Activated naive CD4-positive, alpha-beta T cell treated with anti-CD3 and anti-CD28 coated beads for 36 hours (primary cell): ENCODE results near the gene KCND3. TPM values are rescaled to one million over a fixed set of nuclear protein-coding genes. Genes with fewer than 3 reads are reported as not detected.
"Not testable (repeated sequence)": the region's sequence is repeated elsewhere in the genome, so short reads cannot be mapped to it uniquely, and the experiment has no call there.

Experiments
- CTCF ChIA-PET: fragments of 350-600 bp; sonication (Branson Sonifier 250); formaldehyde crosslinking; loops from one replicate; lab custom pipeline; 2021; ENCODE audit warnings: antibody characterized with exemption; lab: Charles Lee
- DNase-seq: peaks from one replicate; pipeline ENCODE4 v3.0.0-alpha.2; 2020
- H3K27ac Mint-ChIP-seq: one replicate; pipeline ENCODE4 v1.8.0; 2021; ENCODE audit warnings: mild to moderate bottlenecking, mixed read lengths
- H3K27me3 Mint-ChIP-seq: one replicate; pipeline ENCODE4 v1.8.0; 2021; ENCODE audit warnings: low read depth, mixed read lengths
- H3K36me3 Mint-ChIP-seq: one replicate; pipeline ENCODE4 v1.8.0; 2021; ENCODE audit warnings: low read depth, mixed read lengths
- H3K4me1 Mint-ChIP-seq: one replicate; pipeline ENCODE4 v1.8.0; 2021; ENCODE audit warnings: low read depth, mixed read lengths
- H3K4me3 Mint-ChIP-seq: one replicate; pipeline ENCODE4 v1.8.0; 2021; ENCODE audit warnings: mild to moderate bottlenecking, moderate library complexity, mixed read lengths
- H3K9me3 Mint-ChIP-seq: one replicate; pipeline ENCODE4 v1.8.0; 2021; ENCODE audit warnings: mixed read lengths
- intact Hi-C: fragments of 100-400 bp; cut with micrococcal nuclease; formaldehyde crosslinking; loops from one replicate; pipeline ENCODE4 v1.15.1; 2023
- total RNA-seq, 2 experiments: library from RNA; stranded (reverse); gene quantifications; one replicate each; pipeline ENCODE4 v1.2.3, GENCODE V29; 2021

KCND3 gene
- total RNA-seq, 2 experiments from 2014 or later, result not detected

GRCh38 chr1:111746614-111746999, 242.9 kb downstream of the KCND3 start:
- no peaks in the 10 kb centered on the region for H3K9me3 Mint-ChIP-seq
- no peak overlapping the region for H3K4me3 Mint-ChIP-seq
- peaks cover 4% of the 10 kb centered on the region for H3K27me3 Mint-ChIP-seq
- H3K36me3 Mint-ChIP-seq, result no peaks in the 10 kb centered on the region
- H3K27ac Mint-ChIP-seq, result no peak overlapping the region
- intact Hi-C loops, result loop anchor here (2.0 kb wide), 1 partner anchor 142 kb away; no protein-coding TSS in a partner anchor
- CTCF ChIA-PET, result interaction anchor here (0.7 to 8.0 kb wide), 28 partner anchors 10 to 309 kb away, joined by 3 to 77 read pairs (median 4); partner anchors contain the start of genes ADORA3, DDX20 and TMIGD3
- DNase-seq, result no peak
- no peaks in the 10 kb centered on the region for H3K4me1 Mint-ChIP-seq

- DNase-seq, result no peak
- H3K36me3 Mint-ChIP-seq, result no peaks in the 10 kb centered on the region
- intact Hi-C loops, result loop anchor here (2.0 kb wide), 1 partner anchor 141 kb away; no protein-coding TSS in a partner anchor
- no peak overlapping the region for H3K4me3 Mint-ChIP-seq
- peaks cover under 1% of the 10 kb centered on the region for H3K4me1 Mint-ChIP-seq
- H3K27me3 Mint-ChIP-seq, result peaks cover 10% of the 10 kb centered on the region
- H3K9me3 Mint-ChIP-seq, result no peaks in the 10 kb centered on the region
- CTCF ChIA-PET, result interaction anchor here (1.2 to 8.0 kb wide), 10 partner anchors 9 to 268 kb away, joined by 3 to 77 read pairs (median 7); partner anchors contain the start of gene DDX20
- H3K27ac Mint-ChIP-seq, result no peak overlapping the region
Observed at GRCh38 chr1:111745675-111746613, 243.5 kb downstream of the KCND3 start.

GRCh38 chr1:111743679-111744101, 245.8 kb downstream of the KCND3 start:
- H3K9me3 Mint-ChIP-seq, result no peaks in the 10 kb centered on the region
- H3K27me3 Mint-ChIP-seq, result peaks cover 20% of the 10 kb centered on the region
- no peak overlapping the region for H3K27ac Mint-ChIP-seq
- no peak overlapping the region for H3K4me3 Mint-ChIP-seq
- intact Hi-C loops, result no loop called here
- no peak for DNase-seq
- peaks cover 7% of the 10 kb centered on the region for H3K4me1 Mint-ChIP-seq
- H3K36me3 Mint-ChIP-seq, result no peaks in the 10 kb centered on the region
- CTCF ChIA-PET, result interaction anchor here (0.5 to 6.1 kb wide), 9 partner anchors 24 to 676 kb away, joined by 3 to 61 read pairs (median 5); no protein-coding TSS in a partner anchor

GRCh38 chr1:111742938-111743549, 246.4 kb downstream of the KCND3 start:
- peaks cover 23% of the 10 kb centered on the region for H3K27me3 Mint-ChIP-seq
- CTCF ChIA-PET, result interaction anchor here (1.4 to 6.1 kb wide), 4 partner anchors 26 to 261 kb away, joined by 5 to 61 read pairs (median 14); no protein-coding TSS in a partner anchor
- H3K27ac Mint-ChIP-seq, result no peak overlapping the region
- no peaks in the 10 kb centered on the region for H3K9me3 Mint-ChIP-seq
- DNase-seq, result no peak
- H3K4me3 Mint-ChIP-seq, result no peak overlapping the region
- no peaks in the 10 kb centered on the region for H3K36me3 Mint-ChIP-seq
- intact Hi-C loops, result no loop called here
- peaks cover 9% of the 10 kb centered on the region for H3K4me1 Mint-ChIP-seq

- intact Hi-C loops, DNase-seq, H3K4me3 Mint-ChIP-seq, H3K9me3 Mint-ChIP-seq, H3K36me3 Mint-ChIP-seq, H3K27ac Mint-ChIP-seq: not testable (repeated sequence)
- H3K4me1 Mint-ChIP-seq, result peaks cover 16% of the 10 kb centered on the region
- CTCF ChIA-PET, result interaction anchor here (3.1 to 6.1 kb wide), 2 partner anchors 27 to 234 kb away, joined by 15 to 61 read pairs; no protein-coding TSS in a partner anchor
- peaks cover 30% of the 10 kb centered on the region for H3K27me3 Mint-ChIP-seq
Observed at GRCh38 chr1:111742292-111742691, 247.2 kb downstream of the KCND3 start.

- DNase-seq, result no peak
- peak overlapping the region; percentile 87 for H3K4me3 Mint-ChIP-seq
- H3K27me3 Mint-ChIP-seq, result peaks cover 35% of the 10 kb centered on the region
- intact Hi-C loops, result loop anchor here (1.0 to 2.0 kb wide), 4 partner anchors 7 to 136 kb away; partner anchors contain the start of gene DDX20
- no peak overlapping the region for H3K27ac Mint-ChIP-seq
- CTCF ChIA-PET, result interaction anchor here (0.6 to 6.6 kb wide), 5 partner anchors 15 to 335 kb away, joined by 4 to 31 read pairs (median 13); partner anchors contain the start of gene DDX20
- H3K36me3 Mint-ChIP-seq, result no peaks in the 10 kb centered on the region
- peaks cover 16% of the 10 kb centered on the region for H3K4me1 Mint-ChIP-seq
- H3K9me3 Mint-ChIP-seq, result no peaks in the 10 kb centered on the region
Observed at GRCh38 chr1:111739925-111740765, 249.3 kb downstream of the KCND3 start.

- peaks cover 35% of the 10 kb centered on the region for H3K27me3 Mint-ChIP-seq
- H3K27ac Mint-ChIP-seq, result peak within 1 kb of the TSS; percentile 60
- DNase-seq, result peak; percentile 82
- H3K9me3 Mint-ChIP-seq, result no peaks in the 10 kb centered on the region
- no peaks in the 10 kb centered on the region for H3K36me3 Mint-ChIP-seq
- CTCF ChIA-PET, result interaction anchor here (0.6 to 6.6 kb wide), 5 partner anchors 16 to 232 kb away, joined by 3 to 31 read pairs (median 13); partner anchors contain the start of gene DDX20
- peaks cover 16% of the 10 kb centered on the region for H3K4me1 Mint-ChIP-seq
- intact Hi-C loops, result loop anchor here (1.0 to 2.0 kb wide), 4 partner anchors 8 to 135 kb away; partner anchors contain the start of gene DDX20
- peak within 1 kb of the TSS; percentile 87 for H3K4me3 Mint-ChIP-seq
Observed at GRCh38 chr1:111739194-111739924, 250.1 kb downstream of the KCND3 start, which contains the start of gene INKA2. Gene INKA2, minus strand, starts transcription at chr1:111739395. Its CDS starts 153 bp downstream, at chr1:111739242.

GRCh38 chr1:111738436-111739193, 250.9 kb downstream of the KCND3 start:
- Mint-ChIP-seq H3K4me1 (peaks cover 16% of the 10 kb centered on the region), H3K4me3 (peak overlapping the region; percentile 87), H3K27ac (peak overlapping the region; percentile 60), H3K9me3 (no peaks in the 10 kb centered on the region), H3K36me3 (no peaks in the 10 kb centered on the region), H3K27me3 (peaks cover 35% of the 10 kb centered on the region)
- CTCF ChIA-PET, result interaction anchor here (0.6 to 6.6 kb wide), 8 partner anchors 8 to 268 kb away, joined by 3 to 31 read pairs (median 8); partner anchors contain the start of gene DDX20
- DNase-seq, result peak; percentile 72
- intact Hi-C loops, result loop anchor here (1.0 to 2.0 kb wide), 5 partner anchors 9 to 231 kb away; partner anchors contain the start of gene DDX20

GRCh38 chr1:111738133-111738435, 251.4 kb downstream of the KCND3 start:
- DNase-seq, result no peak
- intact Hi-C loops, result loop anchor here (1.0 to 2.0 kb wide), 2 partner anchors 23 to 231 kb away; no protein-coding TSS in a partner anchor
- H3K4me1 Mint-ChIP-seq, result peaks cover 16% of the 10 kb centered on the region
- no peaks in the 10 kb centered on the region for H3K9me3 Mint-ChIP-seq
- H3K27ac Mint-ChIP-seq, result no peak overlapping the region
- CTCF ChIA-PET, result interaction anchor here (0.7 to 6.6 kb wide), 7 partner anchors 9 to 267 kb away, joined by 3 to 31 read pairs (median 13); partner anchors contain the start of gene DDX20
- no peaks in the 10 kb centered on the region for H3K36me3 Mint-ChIP-seq
- H3K4me3 Mint-ChIP-seq, result peak overlapping the region; percentile 87
- H3K27me3 Mint-ChIP-seq, result peaks cover 35% of the 10 kb centered on the region
